Fibroblast of lung (primary cell): Measurements from ENCODE around the gene SPPL2A.
"Not testable (repeated sequence)": the region's sequence is repeated elsewhere in the genome, so short reads cannot be mapped to it uniquely, and the experiment has no call there.

Experiments used
- EZH2 ChIP-seq: IDR thresholded peaks from 2 replicates; pipeline ENCODE4 v1.5.1; 2012; ENCODE audit warnings: low read length, control low read depth, mild to moderate bottlenecking; ENCODE audit errors: missing control alignments
- TF ChIP-seq, protein P1 (sequence below), 2 donors: IDR thresholded peaks in 1 of 2; conservative IDR thresholded peaks in 1 of 2; 1 replicate in 1 of 2; 2 replicates in 1 of 2; pipeline ENCODE4 v1.5.1; 2011 to 2012; ENCODE audit warnings: low read length in 2 of 2, control low read depth in 1 of 2, inconsistent platforms in 1 of 2, low read depth in 1 of 2, mild to moderate bottlenecking in 1 of 2

DNA sequence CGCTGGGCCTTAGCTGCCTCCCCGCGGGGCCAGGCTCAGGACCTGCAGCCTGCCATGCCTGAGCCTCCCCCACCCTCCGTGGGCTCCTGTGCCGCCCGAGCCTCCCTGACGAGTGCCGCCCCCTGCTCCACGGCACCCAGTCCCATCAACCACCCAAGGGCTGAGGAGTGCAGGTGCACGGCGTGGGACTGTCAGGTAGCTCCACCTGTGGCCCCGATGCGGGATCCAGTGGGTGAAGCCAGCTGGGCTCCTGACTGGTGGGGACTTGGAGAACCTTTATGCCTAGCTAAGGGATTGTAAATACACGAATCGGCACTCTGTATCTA is 46.6 kb upstream of the SPPL2A start:
- TF ChIP-seq, protein P1, sequence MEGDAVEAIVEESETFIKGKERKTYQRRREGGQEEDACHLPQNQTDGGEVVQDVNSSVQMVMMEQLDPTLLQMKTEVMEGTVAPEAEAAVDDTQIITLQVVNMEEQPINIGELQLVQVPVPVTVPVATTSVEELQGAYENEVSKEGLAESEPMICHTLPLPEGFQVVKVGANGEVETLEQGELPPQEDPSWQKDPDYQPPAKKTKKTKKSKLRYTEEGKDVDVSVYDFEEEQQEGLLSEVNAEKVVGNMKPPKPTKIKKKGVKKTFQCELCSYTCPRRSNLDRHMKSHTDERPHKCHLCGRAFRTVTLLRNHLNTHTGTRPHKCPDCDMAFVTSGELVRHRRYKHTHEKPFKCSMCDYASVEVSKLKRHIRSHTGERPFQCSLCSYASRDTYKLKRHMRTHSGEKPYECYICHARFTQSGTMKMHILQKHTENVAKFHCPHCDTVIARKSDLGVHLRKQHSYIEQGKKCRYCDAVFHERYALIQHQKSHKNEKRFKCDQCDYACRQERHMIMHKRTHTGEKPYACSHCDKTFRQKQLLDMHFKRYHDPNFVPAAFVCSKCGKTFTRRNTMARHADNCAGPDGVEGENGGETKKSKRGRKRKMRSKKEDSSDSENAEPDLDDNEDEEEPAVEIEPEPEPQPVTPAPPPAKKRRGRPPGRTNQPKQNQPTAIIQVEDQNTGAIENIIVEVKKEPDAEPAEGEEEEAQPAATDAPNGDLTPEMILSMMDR (conservative IDR thresholded peaks at IDR 0.05 in 1 of 2, IDR thresholded peaks at IDR 0.05 in 1 of 2; ENCODE audit: low read depth in 1 of 2, low read length in 2 of 2) = not testable (repeated sequence)
- not testable (repeated sequence) for TF ChIP-seq EZH2
